NCI-H2196 (cell line): ENCODE results near the gene ATP13A3.
A peak's percentile ranks its signal among the peaks of the same experiment; 100 is the strongest.

Source experiments
- DNase-seq: peaks from one replicate; lab custom pipeline; 2025; ENCODE audit not compliant: unreplicated experiment; lab: John Stamatoyannopoulos, UW

Gene ATP13A3

DNA sequence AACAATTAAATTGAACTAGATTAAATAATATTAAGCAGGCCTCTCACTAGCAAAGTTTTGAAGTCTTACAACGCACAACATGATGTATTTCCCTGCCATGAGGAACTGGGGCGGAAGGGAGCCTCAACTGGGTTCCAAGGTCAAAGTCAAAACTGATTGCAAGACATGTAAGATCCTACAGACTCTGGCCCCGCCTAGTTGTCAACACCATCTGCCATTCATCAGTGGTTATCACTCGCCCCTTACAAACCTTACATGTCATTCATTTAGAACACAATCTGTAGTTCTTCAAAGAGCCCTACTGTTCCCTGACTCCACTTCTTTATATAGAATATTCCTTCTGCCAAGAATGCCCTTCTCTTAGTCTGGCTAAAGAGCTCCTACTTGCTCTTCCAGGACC lies 10.0 kb downstream of the ATP13A3 start:
- no peak for DNase-seq

DNA sequence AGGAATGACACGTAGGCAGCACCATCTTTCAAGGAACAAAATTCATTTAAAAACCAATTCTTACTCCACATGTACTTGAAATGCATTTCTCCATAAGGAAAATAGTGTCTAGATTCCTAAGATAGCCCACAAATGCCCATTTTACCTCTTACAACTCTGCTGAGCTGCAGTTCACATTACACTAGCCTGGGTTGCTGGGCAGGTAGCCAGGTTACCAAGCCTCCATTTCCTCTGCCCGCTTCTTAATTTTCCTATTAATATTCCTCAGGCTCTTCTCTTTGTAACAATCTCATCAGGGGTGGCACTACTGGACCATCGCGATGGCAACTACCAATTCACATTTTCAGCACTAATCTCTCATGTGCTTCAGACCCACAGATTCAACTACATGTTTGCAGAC lies 10.8 kb downstream of the ATP13A3 start:
- DNase-seq: peak; percentile 65

DNA sequence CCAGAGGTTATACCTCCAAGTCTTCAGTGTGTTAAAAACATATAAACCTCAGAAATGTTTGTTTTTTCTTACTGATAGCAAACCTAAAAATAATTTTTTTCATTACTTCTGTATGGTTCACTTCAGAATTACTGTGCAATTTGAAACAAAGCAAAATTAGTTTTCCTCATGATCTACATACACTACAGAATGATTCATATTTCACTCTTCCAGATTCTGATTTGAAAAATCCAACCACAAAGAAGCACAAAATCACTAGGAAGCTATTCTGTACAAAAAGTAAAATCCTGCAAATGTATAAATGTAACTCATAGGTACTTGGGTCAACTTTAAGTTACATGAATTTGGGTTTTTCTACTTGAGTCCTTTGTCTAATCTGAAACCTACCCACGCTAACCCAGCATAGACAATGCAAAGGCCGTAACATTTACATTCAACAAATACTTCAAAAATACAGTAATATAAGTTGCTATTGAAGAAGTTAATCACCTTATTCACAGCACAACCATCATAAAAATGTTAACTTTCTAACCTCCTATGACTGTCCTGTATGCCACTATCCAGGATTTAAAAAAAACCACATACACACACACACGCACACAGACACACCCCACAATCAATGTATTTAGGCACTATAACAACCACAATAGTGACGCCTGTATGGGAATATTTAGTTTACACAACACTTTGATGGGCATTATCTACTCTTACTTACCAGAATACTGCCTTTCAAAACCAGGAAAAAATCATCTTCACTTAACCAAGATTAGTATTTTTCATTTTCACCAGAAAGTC lies 11.5 kb downstream of the ATP13A3 start:
- no peak for DNase-seq

DNA sequence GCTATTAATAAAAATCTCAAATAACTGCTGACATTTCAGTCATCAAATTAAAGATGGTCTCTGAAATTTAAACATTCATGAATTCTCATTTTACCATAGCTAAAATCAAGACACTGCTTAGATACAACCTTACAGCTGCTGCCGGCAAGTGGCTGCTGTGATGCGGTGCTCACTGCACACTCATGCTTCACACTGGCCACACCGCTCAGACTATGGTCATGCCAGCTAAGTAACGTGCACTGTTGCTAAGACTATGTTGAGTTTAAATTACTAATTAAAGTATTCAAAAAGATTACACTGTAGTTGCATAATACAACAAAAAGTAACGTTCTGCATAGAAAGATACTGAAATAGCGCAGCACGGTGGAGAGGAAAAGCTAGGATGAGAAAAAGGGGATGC lies 12.1 kb downstream of the ATP13A3 start:
- DNase-seq: no peak

DNA sequence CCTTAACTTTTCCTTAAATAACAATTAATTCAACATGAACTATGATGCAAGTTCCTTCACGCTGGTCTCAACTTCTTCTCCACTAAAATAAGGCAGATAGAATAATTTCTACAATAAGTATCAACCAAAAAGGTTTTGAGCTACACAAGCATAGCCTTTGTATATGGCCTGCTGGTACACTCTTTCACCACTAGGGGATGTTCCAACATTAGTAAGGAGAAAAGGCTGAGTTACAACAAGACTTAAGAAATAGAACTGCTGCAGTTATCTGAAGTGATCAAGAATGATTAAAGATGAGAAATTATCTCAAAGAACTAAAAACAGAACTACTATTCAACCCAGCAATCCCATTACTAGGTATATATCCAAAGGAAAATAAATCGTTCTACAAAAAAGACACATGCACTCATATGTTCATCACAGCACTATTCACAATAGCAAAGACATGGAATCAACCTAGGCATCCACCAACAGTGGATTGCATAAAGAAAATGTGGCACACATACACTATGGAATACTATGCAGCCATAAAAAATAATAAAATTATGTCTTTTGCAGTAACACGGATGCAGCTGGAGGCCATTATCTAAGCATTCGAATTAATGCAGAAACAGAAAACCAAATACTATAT lies 14.4 kb downstream of the ATP13A3 start:
- DNase-seq: peak; percentile 88

DNA sequence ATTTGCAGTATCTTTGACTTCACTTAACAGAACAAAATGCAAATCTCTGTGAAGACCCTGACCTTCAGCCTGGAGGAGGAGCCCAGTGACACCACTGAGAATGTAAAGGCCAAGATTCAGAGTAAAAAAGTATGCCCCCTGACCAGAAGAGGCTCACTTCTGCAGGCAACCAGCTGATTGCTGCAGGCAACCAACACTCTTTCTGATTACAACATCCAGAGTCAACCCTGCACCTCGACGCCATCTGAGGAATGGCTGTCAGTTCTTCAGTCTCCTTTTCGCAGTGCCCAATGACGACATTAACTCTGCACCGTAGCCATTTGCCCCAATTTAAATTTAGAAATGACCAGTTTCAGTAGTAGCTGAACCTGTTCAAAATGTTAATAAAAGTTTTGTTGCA lies 14.9 kb downstream of the ATP13A3 start:
- no peak for DNase-seq

DNA sequence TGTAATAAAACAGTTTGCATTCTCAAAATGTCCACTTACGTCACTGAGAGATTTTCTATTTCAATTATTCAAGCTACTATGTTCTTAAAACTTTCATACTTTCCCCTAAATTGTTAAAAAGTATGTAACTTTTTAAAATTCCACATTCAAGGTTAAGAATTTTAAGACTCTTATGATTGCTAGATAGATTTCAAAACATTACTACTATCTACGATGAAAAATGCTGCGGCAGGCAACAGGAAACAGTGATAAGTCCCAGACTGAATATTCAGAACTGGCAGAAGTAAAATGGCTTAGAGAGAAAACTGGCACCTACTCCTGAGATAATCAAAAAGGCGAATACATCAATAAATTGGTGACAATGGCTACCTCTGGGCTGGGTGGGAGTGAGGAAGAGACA lies 16.2 kb downstream of the ATP13A3 start:
- no peak for DNase-seq

DNA sequence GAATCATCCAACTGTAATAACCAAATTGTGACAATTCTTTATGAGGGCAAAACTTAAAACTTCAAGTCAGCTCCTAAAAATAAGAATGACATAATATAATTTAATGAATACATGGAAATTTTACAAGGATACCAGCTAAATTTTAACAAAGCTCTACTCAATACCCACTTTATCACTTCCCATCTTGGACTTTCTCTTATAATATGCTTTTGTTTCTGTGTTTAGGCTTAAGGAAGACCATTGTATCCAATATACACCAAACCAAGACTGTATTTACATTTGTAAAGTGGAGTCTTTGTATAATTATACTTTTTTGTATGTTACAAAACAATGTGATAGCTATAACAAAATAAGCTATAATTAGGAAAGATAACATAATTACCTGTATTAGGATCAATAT lies 16.8 kb downstream of the ATP13A3 start:
- no peak for DNase-seq

DNA sequence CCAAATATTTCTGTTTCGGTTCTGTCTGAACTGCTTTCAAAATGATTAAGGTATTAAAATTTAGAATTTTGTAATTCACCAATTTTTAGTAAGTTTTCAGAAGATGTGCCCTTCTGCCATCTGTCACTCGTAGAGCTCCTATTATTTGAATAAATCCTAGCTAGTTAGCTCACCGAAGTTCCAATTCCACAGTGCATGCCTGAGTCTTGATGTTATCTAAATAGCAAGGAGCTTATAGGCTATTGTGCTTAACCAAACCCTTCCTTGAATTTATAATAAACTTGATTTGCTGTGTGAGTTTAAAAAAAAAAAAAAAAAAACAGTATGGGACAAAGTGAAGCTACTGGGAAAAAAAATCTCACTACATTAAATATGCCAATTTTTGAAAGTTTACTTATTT lies 18.7 kb downstream of the ATP13A3 start:
- no peak for DNase-seq

DNA sequence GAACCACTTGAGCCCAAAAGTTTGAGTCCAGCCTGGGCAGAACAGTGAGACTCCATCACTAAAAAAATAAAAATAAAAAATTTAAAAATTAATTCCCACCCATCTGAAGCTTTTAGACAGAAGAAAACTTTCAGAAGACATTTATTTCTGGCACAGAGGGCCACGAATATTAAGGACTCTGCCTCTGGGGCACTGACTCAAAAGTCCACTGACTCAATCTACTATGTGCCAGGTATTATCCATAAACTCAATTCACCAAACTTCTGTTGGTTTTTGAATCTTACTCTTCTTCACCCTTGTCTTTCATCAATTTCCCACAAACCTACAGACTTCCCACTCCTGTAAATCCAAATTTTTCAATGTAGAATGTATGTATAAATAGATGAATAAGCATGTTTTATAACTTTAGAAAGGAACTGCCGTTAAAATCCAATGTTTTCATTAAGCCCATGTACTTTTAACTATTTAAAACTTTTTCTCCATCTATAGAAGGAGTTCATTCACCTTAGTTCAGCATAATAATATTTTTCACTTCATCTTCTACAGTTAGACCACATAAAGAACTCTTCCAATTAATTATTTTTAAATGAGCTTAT lies 19.9 kb downstream of the ATP13A3 start:
- no peak for DNase-seq

DNA sequence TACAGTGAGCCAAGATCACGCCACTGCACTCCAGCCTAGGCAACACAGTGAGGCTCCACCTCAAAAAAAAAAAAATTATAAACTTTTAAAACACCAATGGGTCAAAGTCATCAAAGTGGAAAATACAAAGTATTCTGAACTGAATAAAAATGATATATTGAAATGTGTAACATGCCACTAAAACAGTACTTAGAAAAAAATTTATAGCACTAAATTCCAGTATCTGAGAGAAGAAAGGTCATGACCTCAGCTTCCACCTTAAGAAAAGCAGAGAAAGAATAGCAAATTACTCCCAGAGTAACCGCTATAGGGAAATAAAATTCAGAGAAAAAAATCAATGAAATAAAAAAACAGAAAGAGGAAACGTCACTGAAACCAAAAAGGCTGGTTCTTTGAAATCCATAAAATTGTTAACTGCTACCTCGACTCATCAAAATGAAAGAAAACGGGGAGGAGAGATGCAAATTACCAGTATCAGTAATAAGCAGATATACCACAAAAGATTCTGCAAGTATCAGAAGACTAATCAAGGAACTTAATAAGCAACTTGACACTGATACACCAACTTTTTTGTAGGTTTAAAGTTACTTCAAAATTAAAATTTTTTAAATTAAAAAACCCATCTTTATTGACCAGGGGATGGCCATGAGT lies 20.8 kb downstream of the ATP13A3 start:
- DNase-seq: no peak

DNA sequence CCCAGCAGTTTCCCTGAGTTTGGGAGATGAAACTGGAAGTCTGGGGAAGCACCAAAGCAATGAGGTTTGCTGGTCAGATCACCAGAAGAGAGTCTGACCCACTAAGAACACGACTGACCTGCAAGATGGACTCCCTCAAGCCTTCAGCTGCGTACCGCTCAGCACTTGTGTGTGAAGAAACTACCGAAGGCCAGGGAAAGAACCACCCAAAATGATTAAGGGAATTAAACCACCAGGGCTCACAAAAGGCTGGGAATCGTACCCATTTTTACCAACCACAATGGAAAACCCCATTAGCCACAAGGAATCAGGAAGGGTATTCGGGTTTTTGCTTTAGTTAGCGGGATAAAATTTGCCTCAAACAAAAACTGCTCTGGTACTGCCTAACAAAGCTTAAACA lies 21.6 kb downstream of the ATP13A3 start:
- no peak for DNase-seq

DNA sequence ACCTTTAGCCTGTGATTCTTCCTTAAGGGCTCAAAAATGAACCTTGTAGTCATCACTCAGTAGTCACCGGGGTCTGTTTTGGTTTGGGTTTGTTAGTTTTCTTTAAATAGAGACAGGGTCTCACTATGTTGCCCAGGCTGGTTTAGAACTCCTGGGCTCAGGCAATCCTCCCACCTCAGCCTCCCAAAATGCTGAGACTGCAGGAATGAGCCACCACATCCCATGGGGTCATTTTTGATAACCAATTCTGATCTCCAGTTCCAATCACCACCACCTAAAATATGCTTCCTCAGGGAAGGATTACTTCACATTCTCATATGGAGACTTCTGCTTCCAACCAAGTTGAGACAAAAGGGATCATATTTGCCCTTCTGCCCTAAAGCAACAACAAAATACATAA lies 22.1 kb downstream of the ATP13A3 start:
- DNase-seq: no peak

DNA sequence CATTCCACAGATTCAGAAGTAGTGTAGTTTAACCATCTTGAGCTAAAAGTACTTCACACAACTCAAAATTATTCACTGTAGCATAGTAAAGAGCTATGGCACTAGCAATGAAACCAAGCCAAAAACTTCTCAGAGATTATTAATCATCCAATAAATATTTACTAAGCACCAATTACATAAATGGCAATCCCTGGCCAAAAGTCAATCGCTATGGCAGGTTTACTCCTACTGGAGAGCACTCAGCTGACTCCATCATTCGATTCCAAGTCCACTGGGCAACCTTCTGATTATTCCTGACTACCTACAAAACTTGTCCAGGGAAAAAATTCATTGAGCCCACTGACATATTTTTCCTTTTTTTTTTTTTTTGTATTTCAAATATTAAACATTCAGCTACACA lies 23.9 kb downstream of the ATP13A3 start:
- no peak for DNase-seq

DNA sequence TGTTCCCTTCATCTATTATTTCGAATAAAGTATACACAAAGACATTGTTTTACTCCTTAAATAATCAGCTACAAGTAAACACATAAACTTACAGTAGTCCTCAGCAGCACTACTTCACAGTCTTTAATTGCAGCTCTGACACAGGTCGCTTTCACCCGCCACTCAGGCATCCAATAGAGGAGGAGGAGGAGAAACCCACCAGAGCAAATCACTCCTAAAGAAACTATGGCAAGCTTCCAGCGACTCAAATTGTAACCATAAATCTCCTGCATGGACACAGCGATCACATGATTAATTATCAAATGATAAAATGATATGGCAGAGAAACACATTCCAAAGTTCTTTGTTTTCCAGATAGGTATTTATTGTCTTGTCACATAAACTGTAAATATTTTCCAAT lies 26.2 kb downstream of the ATP13A3 start:
- no peak for DNase-seq

DNA sequence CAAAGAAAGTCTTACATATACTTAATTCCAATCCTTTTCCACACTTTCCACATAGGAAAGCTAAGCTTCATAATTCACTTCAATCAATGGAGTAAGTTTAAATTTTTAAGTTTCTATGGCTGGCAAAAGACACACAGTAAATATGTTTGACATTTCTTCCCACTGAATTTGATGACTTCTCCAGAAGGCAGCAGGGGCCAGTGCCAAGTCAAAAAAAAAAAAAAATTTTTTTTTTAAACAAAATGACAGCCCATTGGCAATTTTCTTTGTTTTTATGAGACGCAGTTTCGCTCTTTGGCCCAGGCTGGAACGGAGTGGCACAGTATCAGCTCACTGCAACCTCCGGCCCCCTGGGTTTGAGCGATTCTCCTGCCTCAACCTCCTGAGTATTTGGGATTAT lies 28.7 kb downstream of the ATP13A3 start:
- no peak for DNase-seq

DNA sequence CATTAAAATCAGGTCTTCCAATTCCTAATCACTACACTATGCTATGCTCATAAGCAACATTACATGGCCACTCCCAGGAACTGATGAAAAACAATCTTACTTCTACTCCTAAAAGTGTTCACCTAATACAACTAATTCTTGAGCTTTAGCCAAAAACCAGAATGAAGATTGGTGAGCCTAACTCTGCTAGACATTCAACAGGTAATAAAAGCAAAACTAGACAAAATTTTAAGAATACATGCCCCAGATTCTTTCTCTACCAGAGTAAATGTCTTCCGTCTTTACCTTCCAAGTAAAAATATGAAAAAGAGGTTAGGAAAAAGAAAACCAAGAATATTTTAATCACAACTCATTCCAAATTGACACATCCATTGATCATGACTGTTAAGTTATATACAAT lies 31.3 kb downstream of the ATP13A3 start:
- no peak for DNase-seq

DNA sequence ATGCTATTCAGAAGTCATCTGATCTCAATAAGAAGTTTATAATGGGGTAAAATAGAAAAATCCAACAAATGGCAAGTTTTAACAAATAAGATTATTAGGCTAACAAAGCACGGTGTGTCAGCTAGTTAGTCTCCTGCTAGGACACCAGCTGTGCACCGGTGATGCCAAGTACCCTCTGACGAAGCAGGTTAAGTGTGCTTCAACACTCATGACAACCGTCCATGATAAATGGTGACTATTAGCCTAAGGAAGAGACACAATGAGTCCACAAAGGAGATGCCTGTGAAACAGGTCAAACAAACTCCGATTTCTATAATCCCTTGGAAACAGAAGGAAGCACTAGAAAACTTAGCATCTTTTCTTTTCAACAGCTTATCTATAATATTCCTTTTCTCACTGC lies 36.5 kb downstream of the ATP13A3 start:
- DNase-seq: peak; percentile 29

DNA sequence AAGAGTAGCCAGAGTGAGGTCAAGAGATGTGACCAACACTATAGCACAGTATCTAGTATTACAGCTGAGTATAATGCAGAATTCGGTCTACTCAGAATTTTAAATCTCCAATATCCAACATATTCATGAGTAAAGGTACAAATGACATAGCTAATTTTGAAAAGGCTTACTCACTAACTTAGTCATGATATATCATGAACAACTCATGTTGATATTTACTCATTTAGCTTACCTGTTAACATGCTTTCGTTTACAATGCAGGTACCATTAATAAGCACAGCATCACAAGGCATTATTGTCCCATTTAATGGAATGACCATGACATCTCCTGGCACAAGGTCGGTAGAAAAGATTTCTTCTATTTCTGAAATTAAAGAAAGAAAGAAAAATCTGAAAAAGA lies 36.9 kb downstream of the ATP13A3 start:
- no peak for DNase-seq

DNA sequence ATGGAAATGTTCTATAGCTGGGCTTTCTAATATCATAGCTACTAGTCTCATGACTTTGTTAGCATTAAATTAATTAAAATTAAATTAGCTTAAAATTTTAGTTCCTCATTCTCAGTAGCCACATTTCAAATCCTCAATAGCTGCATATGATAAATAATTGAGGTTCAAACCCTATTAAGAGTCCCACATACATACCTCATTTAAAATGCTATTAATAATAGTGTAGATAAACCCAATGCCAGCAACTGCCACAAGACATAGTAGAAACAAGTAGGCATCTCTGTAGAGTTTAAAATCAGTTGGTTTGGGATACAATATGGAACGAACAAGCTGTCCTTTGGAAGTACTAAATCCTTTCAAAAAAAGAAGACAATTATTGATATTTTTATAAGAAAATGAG lies 39.1 kb downstream of the ATP13A3 start:
- DNase-seq: no peak

DNA sequence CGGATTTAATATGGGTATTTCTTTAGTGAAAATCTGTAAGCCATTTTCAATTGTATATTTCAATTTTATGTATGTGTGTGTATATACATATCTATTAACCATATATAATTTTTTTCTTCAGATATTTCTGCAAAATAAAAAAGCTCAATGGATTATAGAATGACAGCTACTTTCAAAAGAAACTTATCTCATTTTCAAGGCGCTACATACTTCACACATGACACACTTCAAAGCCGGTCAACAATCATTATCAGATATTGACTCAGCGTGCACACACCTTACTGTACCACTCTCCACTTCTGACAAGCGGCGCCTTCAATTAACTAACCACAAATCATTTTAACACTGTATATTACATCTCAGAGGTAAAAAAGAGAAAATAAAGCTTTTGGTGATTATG lies 39.6 kb downstream of the ATP13A3 start:
- DNase-seq: no peak

DNA sequence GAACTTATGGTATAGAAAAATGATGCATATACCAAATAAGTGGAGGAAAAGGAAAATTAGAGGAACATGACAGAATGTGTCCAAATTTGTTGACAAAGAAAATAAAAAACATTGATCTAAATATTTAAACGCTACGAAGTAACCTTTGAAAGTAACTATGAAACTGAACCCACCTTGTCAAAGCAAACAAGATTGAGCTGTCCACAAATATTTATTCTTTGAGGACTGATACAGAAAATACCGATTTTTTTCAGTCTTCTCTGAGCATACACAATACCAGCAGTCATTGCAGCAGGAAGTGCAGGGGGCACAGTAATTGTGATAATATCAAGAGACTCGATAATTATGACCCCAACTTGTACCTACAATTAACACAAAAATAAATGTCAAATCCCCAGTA lies 40.0 kb downstream of the ATP13A3 start:
- no peak for DNase-seq
